T-helper 17 cell (primary cell): ENCODE data around the gene CACNA2D4. TPM values are rescaled to one million over a fixed set of nuclear protein-coding genes. Genes with fewer than 3 reads are reported as not detected.

ENCODE experiments used
- ATAC-seq: fragments of 150-1000 bp; cut with Tn5 transposase; 2 replicates; pipeline ENCODE4 v1.10.0; 2021; ENCODE audit warnings: mild to moderate bottlenecking, moderate library complexity
- DNase-seq, 3 donors: peaks; one replicate each; pipeline versions ENCODE4 v3.0.0 to v3.0.0-alpha.2; 2020 to 2021
- H3K9me3 ChIP-seq: one replicate; pipeline ENCODE4 v1.7.0; 2013; ENCODE audit warnings: low read length, mild to moderate bottlenecking; ENCODE audit not compliant: control insufficient read depth, poor library complexity, severe bottlenecking
- H3K27ac Mint-ChIP-seq: one replicate; pipeline ENCODE4 v1.8.0; 2022; ENCODE audit warnings: mild to moderate bottlenecking, moderate library complexity, mixed read lengths
- H3K27me3 Mint-ChIP-seq: one replicate; pipeline ENCODE4 v1.8.0; 2022; ENCODE audit warnings: mixed read lengths
- H3K36me3 Mint-ChIP-seq: one replicate; pipeline ENCODE4 v1.8.0; 2022; ENCODE audit warnings: low read depth, mixed read lengths
- H3K4me1 Mint-ChIP-seq: one replicate; pipeline ENCODE4 v1.8.0; 2022; ENCODE audit warnings: mild to moderate bottlenecking, mixed read lengths
- H3K4me3 Mint-ChIP-seq: one replicate; pipeline ENCODE4 v1.8.0; 2022; ENCODE audit warnings: mild to moderate bottlenecking, moderate library complexity, mixed read lengths
- total RNA-seq, 4 donors: library from RNA in 2 of 4; stranded (reverse) in 2 of 4; gene quantifications; one replicate each; pipeline ENCODE4 v1.2.3 and lab custom pipeline; 2022 to 2026

The CACNA2D4 gene
- total RNA-seq, 2 donors from 2014 or later: 18.1 to 25.2 TPM

GRCh38 chr12:1798641-1799020 is 119.8 kb downstream of the CACNA2D4 start:
- H3K36me3 Mint-ChIP-seq: no peaks in the 10 kb centered on the region
- H3K27me3 Mint-ChIP-seq: no peaks in the 10 kb centered on the region
- H3K27ac Mint-ChIP-seq: no peak overlapping the region
- peaks cover 14% of the 10 kb centered on the region for H3K4me1 Mint-ChIP-seq
- ATAC-seq (no peak), DNase-seq (no peak)
- no peak overlapping the region for H3K4me3 Mint-ChIP-seq
- H3K9me3 ChIP-seq: no peaks in the 10 kb centered on the region

- DNase-seq (no peak), ATAC-seq (no peak)
- no peaks in the 10 kb centered on the region for H3K36me3 Mint-ChIP-seq
- no peak overlapping the region for H3K4me3 Mint-ChIP-seq
- H3K27me3 Mint-ChIP-seq: no peaks in the 10 kb centered on the region
- H3K4me1 Mint-ChIP-seq: peaks cover 14% of the 10 kb centered on the region
- H3K9me3 ChIP-seq: no peaks in the 10 kb centered on the region
- no peak overlapping the region for H3K27ac Mint-ChIP-seq
Measured at GRCh38 chr12:1797991-1798640, 120.3 kb downstream of the CACNA2D4 start.

DNA sequence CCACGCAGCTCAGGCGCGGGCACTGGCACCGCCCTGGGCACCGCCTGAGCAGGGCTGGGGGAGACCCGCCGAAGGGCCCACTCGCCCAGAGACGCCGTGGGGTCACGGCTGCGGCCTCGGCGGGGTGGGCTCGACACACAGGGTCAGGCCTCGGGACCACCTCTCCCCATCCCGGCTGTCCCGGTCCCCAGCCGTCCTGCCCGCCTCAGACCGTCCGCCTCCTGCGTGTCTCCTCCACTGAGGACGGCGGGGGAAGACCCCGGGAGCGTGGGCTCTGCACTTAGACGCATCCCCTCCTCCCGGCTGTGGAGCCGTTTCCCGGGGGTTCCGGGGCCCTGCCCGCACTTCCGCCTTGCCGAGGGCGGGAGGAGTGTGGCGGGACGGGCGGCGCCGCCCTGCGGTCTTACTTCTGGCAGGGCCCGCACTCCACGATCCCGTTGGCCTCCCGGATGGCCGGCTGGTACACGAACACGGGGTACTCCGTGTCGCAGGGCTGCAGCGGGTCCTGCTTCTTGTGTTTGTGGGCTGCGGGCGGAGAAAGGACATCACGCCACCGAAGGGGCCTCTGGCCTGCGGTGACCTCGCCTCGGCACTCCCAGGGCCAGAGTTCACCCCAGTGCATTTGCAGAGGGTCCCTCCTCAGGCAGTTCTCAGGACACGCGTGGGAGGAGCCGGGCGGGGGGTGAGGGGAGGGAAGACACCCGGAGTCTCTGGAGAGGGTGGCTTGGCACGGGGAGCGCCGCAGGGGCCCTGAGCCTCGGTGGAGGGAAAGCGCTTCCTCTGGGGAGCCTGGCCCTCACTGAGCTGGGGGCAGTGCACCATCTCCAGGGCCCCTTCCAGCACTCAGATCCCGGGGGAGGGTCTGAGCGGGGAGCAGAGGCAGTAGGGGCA is 121.2 kb downstream of the CACNA2D4 start:
- Mint-ChIP-seq H3K27ac (peak overlapping the region; percentile 21), H3K27me3 (no peaks in the 10 kb centered on the region), H3K4me1 (peaks cover 14% of the 10 kb centered on the region), H3K36me3 (no peaks in the 10 kb centered on the region), H3K4me3 (peak overlapping the region; percentile 87)
- DNase-seq (peak in 2 of 3 donors; percentile 63), ATAC-seq (peak; percentile 14)
- H3K9me3 ChIP-seq: no peaks in the 10 kb centered on the region

- H3K4me1 Mint-ChIP-seq: peaks cover 18% of the 10 kb centered on the region
- H3K36me3 Mint-ChIP-seq: no peaks in the 10 kb centered on the region
- H3K27me3 Mint-ChIP-seq: no peaks in the 10 kb centered on the region
- no peak for DNase-seq
- no peak overlapping the region for H3K27ac Mint-ChIP-seq
- peak; percentile 55 for ATAC-seq
- H3K9me3 ChIP-seq: no peaks in the 10 kb centered on the region
- peak overlapping the region; percentile 87 for H3K4me3 Mint-ChIP-seq
Measured at GRCh38 chr12:1796515-1797010, 121.9 kb downstream of the CACNA2D4 start.

DNA sequence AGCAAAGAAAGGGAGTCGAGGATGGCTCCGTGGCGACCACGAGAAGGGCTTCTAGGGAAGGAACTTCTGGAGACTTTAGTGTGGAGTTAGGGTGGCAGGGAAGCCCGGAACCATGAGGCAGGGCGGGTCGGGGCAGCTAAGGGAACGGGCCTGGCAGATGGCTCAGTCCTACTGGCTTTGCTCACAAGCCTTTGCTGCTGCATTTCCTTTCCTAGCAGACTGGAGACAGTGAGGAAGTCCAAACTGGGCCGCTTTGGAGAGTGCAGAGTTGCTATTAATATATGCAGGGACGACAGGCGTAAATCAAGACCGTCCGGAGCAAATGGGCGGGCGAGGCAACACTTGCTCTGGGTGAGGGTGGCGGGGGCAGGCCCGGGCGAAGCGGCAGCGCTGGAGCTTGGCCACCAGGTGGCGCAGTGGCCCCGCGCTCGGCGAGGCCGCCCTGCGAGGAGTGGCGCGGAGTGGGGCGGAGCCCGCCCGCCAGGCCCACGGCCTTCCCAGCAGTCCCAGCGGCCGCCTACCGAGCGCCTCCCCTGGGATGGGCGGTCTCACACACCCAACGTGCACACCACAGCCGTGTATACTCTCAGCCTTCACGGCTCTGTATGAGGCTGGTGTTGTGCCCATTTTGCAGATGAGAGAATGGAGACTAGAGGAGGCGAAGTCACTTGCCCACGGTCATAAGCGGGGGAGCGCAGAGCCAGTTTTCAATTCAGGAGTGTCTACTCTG is 122.5 kb downstream of the CACNA2D4 start:
- peak overlapping the region; percentile 87 for H3K4me3 Mint-ChIP-seq

GRCh38 chr12:1795221-1795784 is 123.1 kb downstream of the CACNA2D4 start:
- Mint-ChIP-seq H3K4me1 (peaks cover 31% of the 10 kb centered on the region), H3K36me3 (no peaks in the 10 kb centered on the region), H3K4me3 (peak overlapping the region; percentile 74), H3K27me3 (no peaks in the 10 kb centered on the region), H3K27ac (peak overlapping the region; percentile 27)
- no peak for DNase-seq
- ATAC-seq: no peak
- no peaks in the 10 kb centered on the region for H3K9me3 ChIP-seq

More for the DNA sequence above, 122.5 kb downstream of the CACNA2D4 start:
- peak overlapping the region; percentile 27 for H3K27ac Mint-ChIP-seq
- no peaks in the 10 kb centered on the region for H3K36me3 Mint-ChIP-seq
- ATAC-seq (peak; percentile 97), DNase-seq (peak; percentile 93 to 97 (median 96))
- H3K4me1 Mint-ChIP-seq: peaks cover 25% of the 10 kb centered on the region
- no peaks in the 10 kb centered on the region for H3K9me3 ChIP-seq
- no peaks in the 10 kb centered on the region for H3K27me3 Mint-ChIP-seq

DNA sequence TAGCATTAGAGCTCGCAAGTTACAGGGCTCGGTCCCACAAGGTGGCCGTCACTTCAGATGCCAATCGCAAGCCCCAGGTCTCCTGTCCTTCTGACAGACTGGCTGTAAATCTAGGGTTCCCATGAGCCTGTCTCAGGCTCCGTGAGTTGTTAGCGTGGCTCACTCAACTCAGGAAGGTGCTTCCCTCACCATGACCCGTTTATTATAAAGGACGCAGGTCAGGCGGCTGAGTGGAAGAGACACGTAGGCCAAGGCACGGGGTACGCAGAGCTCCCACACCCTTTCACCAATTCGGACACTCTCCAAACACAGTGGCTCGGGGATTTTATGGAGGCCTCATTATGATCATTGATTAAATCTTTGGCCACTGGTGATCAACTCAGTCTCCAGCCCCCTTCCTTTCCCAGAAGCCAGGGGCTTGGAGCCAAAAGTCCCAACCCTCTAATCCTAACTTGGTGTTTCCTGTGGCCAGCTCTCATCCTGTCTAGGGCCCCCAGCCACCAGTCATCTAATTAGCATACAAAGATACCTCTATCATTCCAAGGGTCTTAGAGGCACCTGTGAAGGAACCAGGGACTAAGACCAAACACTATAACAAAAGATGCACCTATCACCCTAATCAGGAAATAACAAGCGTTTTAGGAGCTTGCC is 123.9 kb downstream of the CACNA2D4 start:
- DNase-seq (no peak), ATAC-seq (no peak)
- no peaks in the 10 kb centered on the region for H3K9me3 ChIP-seq
- Mint-ChIP-seq H3K4me1 (peaks cover 31% of the 10 kb centered on the region), H3K27ac (no peak overlapping the region), H3K36me3 (no peaks in the 10 kb centered on the region), H3K4me3 (no peak overlapping the region), H3K27me3 (no peaks in the 10 kb centered on the region)

- no peaks in the 10 kb centered on the region for H3K27me3 Mint-ChIP-seq
- no peak for ATAC-seq
- no peaks in the 10 kb centered on the region for H3K36me3 Mint-ChIP-seq
- H3K4me3 Mint-ChIP-seq: no peak overlapping the region
- no peak overlapping the region for H3K27ac Mint-ChIP-seq
- no peak for DNase-seq
- no peaks in the 10 kb centered on the region for H3K9me3 ChIP-seq
- H3K4me1 Mint-ChIP-seq: peaks cover 29% of the 10 kb centered on the region
Measured at GRCh38 chr12:1793426-1794210, 124.8 kb downstream of the CACNA2D4 start.

DNA sequence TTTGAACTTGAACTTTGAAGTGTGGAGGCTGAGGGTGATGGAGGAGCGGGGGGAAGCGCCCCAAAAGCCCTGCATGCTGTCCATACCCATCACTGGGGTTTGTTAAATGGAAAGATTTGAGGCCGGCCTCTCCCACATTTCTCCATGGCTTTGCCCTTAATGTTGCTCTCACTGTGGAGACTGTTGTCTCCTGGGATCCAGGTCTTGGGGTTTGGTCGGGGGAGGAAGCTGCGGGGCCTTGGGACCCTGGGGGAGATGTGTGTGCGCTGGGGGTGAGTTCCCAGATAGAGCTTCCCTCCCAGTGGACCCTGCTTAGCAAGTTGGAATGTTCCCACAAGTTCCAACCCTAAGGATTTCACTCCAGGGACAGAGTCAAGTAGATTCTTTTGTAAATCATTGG is 126.0 kb downstream of the CACNA2D4 start:
- no peak overlapping the region for H3K4me3 Mint-ChIP-seq
- no peak overlapping the region for H3K27ac Mint-ChIP-seq
- no peaks in the 10 kb centered on the region for H3K36me3 Mint-ChIP-seq
- DNase-seq (no peak), ATAC-seq (no peak)
- H3K27me3 Mint-ChIP-seq: no peaks in the 10 kb centered on the region
- no peaks in the 10 kb centered on the region for H3K9me3 ChIP-seq
- H3K4me1 Mint-ChIP-seq: peaks cover 27% of the 10 kb centered on the region

- H3K9me3 ChIP-seq: no peaks in the 10 kb centered on the region
- peaks cover 23% of the 10 kb centered on the region for H3K4me1 Mint-ChIP-seq
- H3K27ac Mint-ChIP-seq: peak overlapping the region; percentile 68
- peak overlapping the region; percentile 36 for H3K4me3 Mint-ChIP-seq
- peak; percentile 44 for ATAC-seq
- no peaks in the 10 kb centered on the region for H3K27me3 Mint-ChIP-seq
- no peaks in the 10 kb centered on the region for H3K36me3 Mint-ChIP-seq
- DNase-seq: peak; percentile 45 to 48 (median 47)
Measured at GRCh38 chr12:1791104-1791841, 127.2 kb downstream of the CACNA2D4 start.

- no peak for DNase-seq
- H3K9me3 ChIP-seq: no peaks in the 10 kb centered on the region
- Mint-ChIP-seq H3K4me1 (peaks cover 17% of the 10 kb centered on the region), H3K4me3 (no peak overlapping the region), H3K36me3 (no peaks in the 10 kb centered on the region), H3K27ac (peak overlapping the region; percentile 16), H3K27me3 (no peaks in the 10 kb centered on the region)
- ATAC-seq: no peak
Measured at GRCh38 chr12:1790444-1790843, 128.0 kb downstream of the CACNA2D4 start.
